Osteoblast (primary cell): ENCODE data around the gene DNAJB4. TPM values are rescaled to one million over a fixed set of nuclear protein-coding genes. Genes with fewer than 3 reads are reported as not detected.

Experiments used
- DNase-seq: peaks from one replicate; pipeline ENCODE4 v3.0.0; 2011; ENCODE audit warnings: low spot score, mixed read lengths; ENCODE audit not compliant: insufficient read length; ENCODE audit errors: missing footprints
- H2AFZ ChIP-seq: 2 replicates; pipeline ENCODE4 v1.6.0; 2011; ENCODE audit warnings: mild to moderate bottlenecking, low read length
- H3K27ac ChIP-seq: 2 replicates; pipeline ENCODE4 v1.5.1; 2011; ENCODE audit warnings: mild to moderate bottlenecking, low read depth, low read length, moderate library complexity
- H3K27me3 ChIP-seq: 2 replicates; pipeline ENCODE4 v1.6.0; 2012; ENCODE audit warnings: mild to moderate bottlenecking, control low read depth, inconsistent platforms, low read length, moderate library complexity; ENCODE audit not compliant: insufficient read depth
- H3K36me3 ChIP-seq: 2 replicates; pipeline ENCODE4 v1.5.1; 2011; ENCODE audit warnings: mild to moderate bottlenecking, low read length, control low read depth, moderate library complexity; ENCODE audit not compliant: insufficient read depth
- H3K4me1 ChIP-seq: 2 replicates; pipeline ENCODE4 v1.5.1; 2011; ENCODE audit warnings: mild to moderate bottlenecking, low read length, control low read depth, moderate library complexity; ENCODE audit not compliant: insufficient read depth
- H3K4me2 ChIP-seq: 2 replicates; pipeline ENCODE4 v1.6.0; 2011; ENCODE audit warnings: mild to moderate bottlenecking, low read length; ENCODE audit not compliant: insufficient read depth
- H3K4me3 ChIP-seq: fragments of 200-600 bp; sonication (generic); 3 replicates; pipeline ENCODE4 v1.5.1; 2012; ENCODE audit warnings: mild to moderate bottlenecking, low read length, inconsistent platforms; ENCODE audit not compliant: insufficient read depth
- H3K79me2 ChIP-seq: 2 replicates; pipeline ENCODE4 v1.6.0; 2012; ENCODE audit warnings: mild to moderate bottlenecking, low read length, control low read depth, inconsistent platforms; ENCODE audit not compliant: insufficient read depth
- H3K9me3 ChIP-seq: 2 replicates; pipeline ENCODE4 v1.5.1; 2011; ENCODE audit warnings: low read depth, low read length, control low read depth
- H4K20me1 ChIP-seq: 2 replicates; pipeline ENCODE4 v1.6.0; 2012; ENCODE audit warnings: mild to moderate bottlenecking, low read length, control low read depth; ENCODE audit not compliant: insufficient read depth
- CTCF ChIP-seq: IDR thresholded peaks from 2 replicates; pipeline ENCODE4 v1.5.1; 2011; ENCODE audit warnings: mild to moderate bottlenecking, low read depth, low read length, moderate library complexity; ENCODE audit errors: extremely low read depth
- total RNA-seq: library from RNA; depleted of rRNA; stranded (reverse); fragments of >200 nt; gene quantifications from 2 replicates; pipeline ENCODE4 v1.2.3, GENCODE V29; 2012

The DNAJB4 gene
- 36.5 and 46.7 TPM in 2 replicates for total RNA-seq

GRCh38 chr1:78004719-78005447, at the start of gene DNAJB4:
TSS of gene DNAJB4 (plus strand) at chr1:78004939. CDS start at chr1:78005111, 172 bp downstream.
- Histone ChIP-seq H3K27me3 (no peaks in the 10 kb centered on the region), H3K4me3 (peak within 1 kb of the TSS; percentile 86), H3K9me3 (no peaks in the 10 kb centered on the region), H3K79me2 (peaks cover 66% of the 10 kb centered on the region), H3K36me3 (peaks cover 7% of the 10 kb centered on the region), H3K27ac (peak within 1 kb of the TSS; percentile 97), H3K4me2 (peak within 1 kb of the TSS; percentile 95), H4K20me1 (peaks cover 30% of the 10 kb centered on the region), H2AFZ (peak within 1 kb of the TSS; percentile 78), H3K4me1 (peaks cover 25% of the 10 kb centered on the region)
- TF ChIP-seq CTCF, result no peak
- peak; percentile 30 for DNase-seq

- H3K4me2 ChIP-seq, result no peak overlapping the region
- no peak for DNase-seq
- H3K27ac ChIP-seq, result no peak overlapping the region
- H3K36me3 ChIP-seq, result peaks cover 96% of the 10 kb centered on the region
- peaks cover 58% of the 10 kb centered on the region for H3K79me2 ChIP-seq
- no peaks in the 10 kb centered on the region for H3K9me3 ChIP-seq
- TF ChIP-seq CTCF, result no peak
- H2AFZ ChIP-seq, result no peak overlapping the region
- H3K4me3 ChIP-seq, result no peak overlapping the region
- no peaks in the 10 kb centered on the region for H3K27me3 ChIP-seq
- H4K20me1 ChIP-seq, result peaks cover 9% of the 10 kb centered on the region
- H3K4me1 ChIP-seq, result peaks cover 5% of the 10 kb centered on the region
Observed at GRCh38 chr1:77955709-77956108, 49.0 kb upstream of the DNAJB4 start.

GRCh38 chr1:77956464-77956863, 48.3 kb upstream of the DNAJB4 start:
- peaks cover 6% of the 10 kb centered on the region for H3K4me1 ChIP-seq
- H3K27me3 ChIP-seq, result no peaks in the 10 kb centered on the region
- H3K9me3 ChIP-seq, result no peaks in the 10 kb centered on the region
- no peak for TF ChIP-seq CTCF
- H3K36me3 ChIP-seq, result peaks cover 96% of the 10 kb centered on the region
- peaks cover 59% of the 10 kb centered on the region for H3K79me2 ChIP-seq
- peaks cover 12% of the 10 kb centered on the region for H4K20me1 ChIP-seq
- H3K27ac ChIP-seq, result no peak overlapping the region
- no peak for DNase-seq
- H3K4me3 ChIP-seq, result no peak overlapping the region
- H2AFZ ChIP-seq, result no peak overlapping the region
- no peak overlapping the region for H3K4me2 ChIP-seq

GRCh38 chr1:77958391-77958790, 46.3 kb upstream of the DNAJB4 start:
- Histone ChIP-seq H4K20me1 (peaks cover 16% of the 10 kb centered on the region), H2AFZ (no peak overlapping the region), H3K4me2 (no peak overlapping the region), H3K9me3 (no peaks in the 10 kb centered on the region), H3K27me3 (no peaks in the 10 kb centered on the region), H3K4me3 (no peak overlapping the region), H3K27ac (peak overlapping the region; percentile 3), H3K4me1 (peaks cover 14% of the 10 kb centered on the region), H3K36me3 (peaks cover 96% of the 10 kb centered on the region), H3K79me2 (peaks cover 60% of the 10 kb centered on the region)
- DNase-seq, result no peak
- TF ChIP-seq CTCF, result no peak
